GM12872 (cell line): ENCODE results near the gene DNM3.

Source experiments
- CTCF ChIP-seq: IDR thresholded peaks from 3 replicates; pipeline ENCODE4 v1.5.1; 2011; ENCODE audit warnings: low read depth, mild to moderate bottlenecking, low read length, moderate library complexity; ENCODE audit not compliant: insufficient read depth

DNM3 gene

GRCh38 chr1:172421974-172422604 is 580.8 kb downstream of the DNM3 start:
- TF ChIP-seq CTCF = no peak

GRCh38 chr1:172423336-172423735 is 582.0 kb downstream of the DNM3 start:
- no peak for TF ChIP-seq CTCF

GRCh38 chr1:172425339-172425738 is 584.0 kb downstream of the DNM3 start:
- TF ChIP-seq CTCF = no peak

- no peak for TF ChIP-seq CTCF
These were observed 585.9 kb downstream of the DNM3 start for GRCh38 chr1:172427191-172427590.

GRCh38 chr1:172429331-172430127 is 588.2 kb downstream of the DNM3 start:
- peak; percentile 55 for TF ChIP-seq CTCF

- no peak for TF ChIP-seq CTCF
These were observed 588.8 kb downstream of the DNM3 start for GRCh38 chr1:172430128-172430454.

- no peak for TF ChIP-seq CTCF
These were observed 589.9 kb downstream of the DNM3 start for GRCh38 chr1:172431204-172431603.
